ENCODE data around the gene CHRNB1.

Gene CHRNB1

GRCh38 chr17:7416323-7416722 is 28.5 kb upstream of the CHRNB1 start:
- DNase-seq, result no peak

GRCh38 chr17:7417056-7417655 is 27.7 kb upstream of the CHRNB1 start:
- DNase-seq, result no peak

- no peak for DNase-seq
These were observed 26.2 kb upstream of the CHRNB1 start for GRCh38 chr17:7418472-7419152.

GRCh38 chr17:7419819-7420610 is 24.8 kb upstream of the CHRNB1 start, which contains the start of gene SPEM1:
Gene SPEM1 (plus strand): TSS chr17:7420324. CDS start chr17:7420385, 61 bp downstream.
- DNase-seq, result no peak

- DNase-seq, result no peak
These were observed 23.7 kb upstream of the CHRNB1 start for GRCh38 chr17:7421186-7421585.

- DNase-seq, result no peak
These were observed 21.2 kb upstream of the CHRNB1 start for GRCh38 chr17:7423679-7424078.

- DNase-seq, result no peak
These were observed 19.5 kb upstream of the CHRNB1 start, which contains the start of gene SPEM2 for GRCh38 chr17:7425316-7425715. Gene SPEM2 (plus strand): TSS chr17:7425616. CDS start chr17:7425689, 73 bp downstream.

GRCh38 chr17:7425756-7426155 is 19.1 kb upstream of the CHRNB1 start:
- no peak for DNase-seq

GRCh38 chr17:7426203-7426863 is 18.5 kb upstream of the CHRNB1 start:
- no peak for DNase-seq

GRCh38 chr17:7426896-7427489 is 17.9 kb upstream of the CHRNB1 start:
- DNase-seq, result no peak

- DNase-seq, result no peak
These were observed 17.3 kb upstream of the CHRNB1 start for GRCh38 chr17:7427549-7427948.

GRCh38 chr17:7428557-7428956 is 16.3 kb upstream of the CHRNB1 start, which contains the start of gene SPEM3:
Gene SPEM3 (plus strand): TSS chr17:7428857. CDS start chr17:7428903, 46 bp downstream.
- DNase-seq, result no peak

GRCh38 chr17:7429722-7430121 is 15.1 kb upstream of the CHRNB1 start:
- no peak for DNase-seq

GRCh38 chr17:7431231-7431630 is 13.6 kb upstream of the CHRNB1 start:
- no peak for DNase-seq

GRCh38 chr17:7432296-7432695 is 12.6 kb upstream of the CHRNB1 start:
- no peak for DNase-seq

GRCh38 chr17:7435676-7436555 is 8.9 kb upstream of the CHRNB1 start:
- DNase-seq, result no peak

- DNase-seq, result peak; percentile 17
These were observed 8.1 kb upstream of the CHRNB1 start for GRCh38 chr17:7436556-7437368.

GRCh38 chr17:7437369-7437863 is 7.4 kb upstream of the CHRNB1 start:
- DNase-seq, result no peak

- DNase-seq, result no peak
These were observed 6.8 kb upstream of the CHRNB1 start for GRCh38 chr17:7437950-7438614.

All from DMS 273 treated with DMSO at 0.1 percent for 48 hours (cell line).